ENCODE measurements around the gene EML4.

EML4 gene

DNA sequence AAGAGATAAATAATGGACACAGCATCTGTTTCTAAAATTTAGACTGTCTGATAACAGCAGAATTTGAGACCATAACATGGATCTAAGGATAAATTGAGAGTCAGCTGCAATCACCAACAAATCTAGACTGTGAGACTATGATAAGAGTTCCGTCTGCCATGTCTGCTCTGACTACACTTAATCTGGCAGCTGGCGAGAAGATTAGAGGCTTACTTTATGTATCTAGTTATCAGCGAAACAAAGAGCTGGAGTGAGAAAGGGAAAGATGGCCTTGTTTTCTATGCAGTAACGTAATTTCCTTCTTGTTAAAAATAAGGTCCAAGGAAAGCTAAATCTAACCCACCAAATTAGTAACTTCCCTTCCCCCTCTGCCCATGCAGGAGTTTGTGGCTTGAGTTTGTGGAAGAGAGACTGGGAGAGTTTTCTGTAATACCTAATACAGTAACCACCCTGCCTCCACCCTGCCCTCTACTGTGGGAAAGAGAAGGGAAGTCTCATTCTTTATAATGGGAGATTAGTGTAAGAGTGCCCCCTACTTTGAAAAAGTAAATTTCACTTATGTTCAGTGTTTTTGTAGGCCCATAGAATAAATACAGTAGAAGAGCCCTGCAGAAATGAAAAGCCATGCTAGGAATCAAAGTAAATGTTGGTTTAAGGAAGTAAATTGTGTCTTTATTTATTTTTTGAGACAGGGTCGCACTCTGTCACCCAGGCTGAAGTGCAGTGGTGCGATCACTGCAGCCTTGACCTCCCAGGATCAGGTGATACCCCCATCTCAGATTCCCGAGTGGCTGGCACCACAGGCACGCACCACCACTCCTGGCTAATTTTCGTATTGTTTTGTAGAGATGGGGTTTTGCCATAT lies 27.5 kb downstream of the EML4 start:
- DNase-seq = no peak

DNA sequence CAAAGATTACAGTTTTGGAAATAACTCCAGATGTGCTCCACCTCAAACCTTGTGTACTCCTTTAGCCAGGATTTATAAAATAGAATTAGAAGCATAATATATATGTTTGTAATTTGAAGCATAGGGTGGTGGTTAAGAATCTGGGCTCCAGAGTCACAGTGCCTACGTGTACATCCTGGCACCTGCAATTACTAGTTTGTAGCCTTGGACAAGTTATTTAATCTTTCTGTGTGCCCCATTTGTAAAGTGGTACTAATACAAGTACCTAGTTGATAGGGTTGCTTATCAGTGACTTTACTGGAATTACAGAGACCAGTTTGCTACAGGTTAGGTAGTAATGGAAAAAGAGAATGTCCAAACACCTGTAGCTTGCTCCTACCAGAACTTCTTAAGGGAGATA lies 28.6 kb downstream of the EML4 start:
- DNase-seq = no peak

DNA sequence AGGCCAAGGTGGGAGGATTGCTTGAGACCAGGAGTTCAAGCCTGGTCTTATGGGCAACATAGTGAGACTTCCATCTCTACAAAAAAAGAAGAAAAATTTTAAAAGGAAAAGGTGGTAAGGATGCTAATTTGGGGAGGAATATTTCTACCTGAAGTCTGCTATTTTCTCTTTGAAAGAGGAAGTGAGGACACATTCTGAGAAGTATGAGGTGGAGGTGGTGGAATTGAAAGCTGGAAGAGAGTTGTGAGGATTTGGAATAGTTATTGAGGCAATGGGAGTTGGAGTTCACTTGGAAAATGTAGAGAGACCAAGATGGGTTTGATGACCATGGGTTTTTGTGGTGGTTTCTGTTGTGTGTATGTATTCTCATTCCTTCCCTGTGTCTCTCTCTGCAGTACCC lies 29.3 kb downstream of the EML4 start:
- DNase-seq = no peak

DNA sequence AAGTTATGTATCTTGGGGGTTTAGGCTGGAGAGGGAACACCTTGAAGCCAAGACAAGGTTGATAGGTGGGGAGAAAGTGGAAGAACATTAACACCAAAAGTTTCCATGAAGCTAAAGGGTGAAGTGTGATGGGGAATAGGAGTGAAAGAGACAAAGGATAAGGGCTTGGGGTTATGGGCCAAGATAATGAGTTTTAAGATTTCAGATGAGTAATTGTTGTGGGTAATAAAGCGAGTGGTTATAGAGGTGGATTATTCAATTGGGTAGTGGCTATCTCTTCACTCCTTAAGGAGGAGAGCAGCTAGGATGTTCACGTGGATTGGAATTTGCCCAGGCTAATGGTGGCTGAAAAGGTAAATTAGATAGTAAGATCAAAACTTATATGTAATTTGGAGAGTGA lies 29.8 kb downstream of the EML4 start:
- no peak for DNase-seq

DNA sequence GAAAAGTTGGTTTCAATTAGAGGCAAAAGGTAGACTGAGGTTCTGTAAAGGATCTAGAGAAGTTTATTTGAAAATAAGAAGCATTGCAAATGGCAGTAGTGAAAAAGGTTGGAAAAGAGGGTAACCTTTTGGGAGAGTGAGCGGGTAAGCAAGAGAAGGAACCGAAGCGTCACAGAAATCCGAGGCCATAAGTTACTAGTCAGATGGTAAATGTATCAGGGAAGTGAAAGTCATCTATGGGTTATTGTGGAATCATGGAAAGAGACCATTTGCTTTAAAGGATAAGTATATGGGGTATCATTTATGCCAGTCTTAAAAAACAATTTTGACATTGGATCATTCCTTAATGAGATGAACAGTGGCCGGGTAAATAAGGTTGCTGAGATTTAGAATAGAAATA lies 30.5 kb downstream of the EML4 start:
- no peak for DNase-seq

DNA sequence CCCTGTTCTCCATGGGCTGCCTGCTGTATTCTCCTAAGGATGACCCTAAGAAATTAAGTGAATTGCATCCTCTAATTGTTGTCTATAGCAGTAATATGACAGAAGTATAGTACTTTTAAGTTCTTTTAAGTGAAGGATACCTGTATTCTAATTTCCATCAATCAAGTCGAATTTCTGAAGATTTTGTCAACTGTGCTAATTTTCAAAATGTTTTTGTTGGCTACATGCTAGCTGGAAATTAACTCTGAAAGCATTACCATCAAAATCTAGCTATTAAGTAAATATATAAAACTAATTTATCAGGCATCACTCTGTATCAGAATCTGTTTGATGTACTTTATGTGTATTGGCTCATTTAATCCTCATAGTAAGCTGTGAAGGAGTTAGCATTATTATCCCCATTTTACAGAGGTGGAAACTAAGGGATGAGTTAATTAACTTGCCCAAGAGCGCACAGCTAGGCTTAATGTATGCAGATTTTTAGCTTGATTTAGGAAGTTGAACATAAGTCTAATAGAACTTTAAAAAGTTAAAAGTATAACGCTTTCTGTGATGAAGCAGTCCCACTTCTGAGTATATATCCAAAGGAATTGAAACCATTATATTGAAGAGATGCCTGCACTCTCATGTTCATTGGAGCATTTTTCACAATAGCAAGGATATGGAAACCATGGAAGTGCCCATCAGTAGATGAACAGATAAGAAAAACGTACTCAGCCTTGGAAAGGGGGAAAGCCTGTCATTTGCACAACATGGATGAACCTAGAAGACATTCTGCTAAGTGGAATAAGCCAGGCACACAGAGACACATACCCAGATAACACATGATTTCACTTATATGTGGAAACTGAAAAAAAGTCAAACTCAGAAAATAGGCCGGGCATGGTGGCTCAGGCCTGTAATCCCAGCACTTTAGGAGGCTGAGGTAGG lies 32.0 kb downstream of the EML4 start:
- no peak for DNase-seq

DNA sequence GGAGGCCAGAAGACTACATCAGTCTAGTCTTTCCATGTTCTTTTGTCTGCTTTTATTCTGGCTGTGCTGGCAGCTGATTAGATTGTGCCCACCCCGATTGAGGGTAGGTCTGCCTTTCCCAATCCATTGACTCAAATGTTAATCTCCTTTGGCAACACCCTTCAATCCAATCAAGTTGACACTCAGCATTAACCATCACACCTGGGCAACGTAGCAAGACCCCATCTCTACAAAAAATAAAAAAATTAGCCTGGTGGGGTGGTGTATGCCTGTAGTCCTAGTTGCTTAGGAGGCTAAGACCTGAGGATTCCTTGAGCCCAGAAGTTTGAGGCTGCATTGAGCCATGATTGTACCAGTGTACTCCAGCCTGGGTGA lies 33.5 kb downstream of the EML4 start:
- DNase-seq = no peak

DNA sequence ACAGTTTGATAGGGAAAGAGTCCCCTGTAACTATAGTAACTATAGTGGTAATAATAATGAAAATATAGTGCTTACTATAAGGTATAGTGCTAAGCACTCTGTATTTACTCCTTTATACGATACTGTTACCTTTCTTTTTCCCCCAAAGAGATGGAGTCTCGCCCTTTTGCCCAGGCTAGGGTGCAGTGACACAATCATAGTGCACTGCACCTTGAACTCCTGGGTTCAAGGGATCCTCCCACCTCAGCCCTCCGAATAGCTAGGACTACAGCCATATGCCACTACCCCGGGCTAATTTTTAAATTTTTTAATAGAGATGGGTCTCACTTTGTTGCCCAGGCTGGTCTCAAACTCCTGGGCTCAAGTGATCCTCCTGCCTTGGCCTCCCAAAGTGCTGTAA lies 34.6 kb downstream of the EML4 start:
- no peak for DNase-seq

DNA sequence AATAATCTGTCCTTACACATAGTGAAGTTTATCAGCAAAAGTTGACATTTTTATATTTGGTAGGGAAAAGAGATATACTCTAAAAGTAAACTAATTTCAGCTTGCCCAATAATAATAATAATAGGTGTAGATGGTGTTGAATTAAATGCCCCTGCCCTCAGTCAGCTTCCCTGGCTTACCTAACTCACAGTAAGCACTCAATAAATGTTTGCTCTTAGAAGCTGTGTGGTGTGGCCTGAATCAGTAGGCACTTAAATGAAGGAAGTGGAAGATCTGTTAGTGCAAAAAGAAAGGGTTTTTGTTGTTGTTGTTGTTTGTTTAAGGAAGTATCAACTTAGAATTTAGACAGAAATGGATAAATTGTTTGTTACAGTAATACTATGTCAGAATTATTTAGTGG lies 36.2 kb downstream of the EML4 start:
- DNase-seq = no peak

DNA sequence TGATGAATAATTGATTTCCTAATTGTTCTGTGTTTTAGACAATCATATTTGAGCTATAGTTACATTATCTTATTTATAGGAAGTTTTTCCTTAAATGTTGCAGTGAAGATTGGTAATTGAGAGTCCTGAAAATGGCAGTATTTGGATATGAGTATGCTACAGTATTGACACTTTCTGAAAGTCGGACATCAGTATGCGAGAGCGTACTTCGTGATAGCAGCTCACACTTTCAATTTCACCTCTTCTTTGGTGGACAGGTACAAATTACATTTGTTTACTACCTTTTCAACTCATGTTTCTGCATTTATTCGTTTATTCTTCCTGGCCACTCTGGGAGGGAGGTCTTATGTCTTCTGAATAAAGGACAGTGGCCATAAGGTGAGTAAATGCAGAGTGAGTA lies 38.7 kb downstream of the EML4 start:
- DNase-seq = no peak

DNA sequence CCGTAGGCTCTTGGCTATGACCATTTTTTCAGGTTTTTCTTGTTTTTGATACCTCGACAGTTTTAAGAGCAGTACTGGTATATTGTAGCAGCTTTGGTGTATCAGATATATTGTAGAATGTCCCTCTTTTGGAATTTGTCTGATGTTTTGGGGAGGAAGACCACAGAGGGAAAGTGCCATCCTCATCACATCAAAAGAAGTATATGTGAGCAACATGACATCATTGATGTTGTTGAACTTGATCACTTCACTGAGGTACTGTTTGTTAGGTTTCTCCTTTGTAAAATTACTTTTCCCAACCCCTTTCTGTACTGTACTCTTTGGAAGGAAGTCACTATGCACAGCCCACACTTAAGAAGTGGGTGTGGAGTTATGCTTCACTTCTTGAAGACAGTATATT lies 41.0 kb downstream of the EML4 start:
- DNase-seq = no peak

DNA sequence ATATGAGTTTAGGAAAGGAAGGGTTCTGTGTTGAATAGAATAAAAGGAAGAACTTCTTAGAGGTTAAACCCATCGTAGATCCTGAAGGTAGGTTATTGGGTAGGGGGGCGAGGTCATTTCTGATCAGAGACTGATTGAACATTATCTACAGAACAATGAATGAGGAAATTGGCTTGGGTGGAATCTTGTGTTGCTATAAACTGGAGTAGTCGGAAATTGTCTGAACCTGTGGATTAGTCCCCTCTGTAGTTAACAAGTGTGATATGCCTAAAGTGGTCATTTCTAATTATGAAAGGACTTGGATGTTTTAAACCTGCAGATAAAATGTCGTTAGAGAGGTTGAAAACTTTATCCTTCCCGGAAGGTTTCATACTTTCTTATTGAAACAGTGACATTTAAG lies 42.1 kb downstream of the EML4 start:
- no peak for DNase-seq

DNA sequence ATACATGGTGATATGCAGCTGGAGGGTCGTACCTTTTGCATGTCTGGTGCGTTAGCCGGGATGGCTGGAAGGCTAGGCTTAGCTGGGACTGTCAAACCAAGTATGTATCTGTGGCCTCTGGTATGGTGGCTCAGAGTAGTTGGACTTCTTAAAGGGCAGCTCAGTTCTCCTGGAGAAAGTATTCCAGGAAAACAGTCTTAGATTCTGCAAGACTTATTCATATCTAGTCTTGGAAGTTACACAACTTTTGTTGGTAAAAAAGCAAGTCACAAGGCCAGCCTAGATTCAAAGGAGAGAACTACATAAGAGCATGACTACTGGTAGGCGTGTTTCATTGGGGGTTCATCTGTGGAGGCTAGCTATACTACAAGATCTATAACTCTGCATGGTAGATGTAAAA lies 45.5 kb downstream of the EML4 start:
- DNase-seq = no peak

DNA sequence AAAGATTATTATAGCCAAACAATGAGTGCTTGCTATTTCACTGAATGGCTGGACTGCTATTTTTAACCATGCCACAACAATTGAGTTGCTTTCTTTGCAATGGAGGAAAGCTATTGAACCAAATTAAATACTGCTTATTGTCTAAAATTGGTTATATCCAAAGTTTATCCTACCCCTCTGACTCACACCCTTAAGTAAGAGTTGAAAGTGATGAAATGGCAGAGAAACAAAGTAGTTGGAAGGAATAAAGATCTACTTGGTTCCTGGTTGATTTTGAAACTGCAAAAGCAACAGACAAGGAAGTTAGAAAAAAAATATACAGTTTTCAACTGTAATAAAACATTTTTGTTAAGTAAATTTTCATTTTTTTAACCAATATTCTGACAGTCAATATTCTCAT lies 47.5 kb downstream of the EML4 start:
- DNase-seq = no peak

DNA sequence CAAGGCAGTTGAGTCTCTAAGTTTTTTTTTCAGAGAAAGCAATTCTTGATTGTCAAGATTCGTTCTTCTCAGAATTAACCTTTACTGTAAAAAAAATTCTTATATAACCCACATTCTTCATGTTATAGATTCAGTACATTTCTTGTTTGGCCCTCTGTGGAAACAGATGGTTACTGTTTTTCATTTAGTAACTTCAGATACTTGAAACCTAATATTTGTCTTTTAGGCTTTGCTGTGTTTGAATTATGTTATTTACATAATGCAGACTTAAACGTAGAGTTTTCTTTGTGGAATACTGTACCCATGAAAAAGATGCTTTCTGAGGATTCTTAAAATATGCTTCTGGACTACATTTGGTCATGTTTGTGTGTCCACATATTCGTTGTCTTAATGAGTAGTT lies 48.2 kb downstream of the EML4 start:
- DNase-seq = no peak

DNA sequence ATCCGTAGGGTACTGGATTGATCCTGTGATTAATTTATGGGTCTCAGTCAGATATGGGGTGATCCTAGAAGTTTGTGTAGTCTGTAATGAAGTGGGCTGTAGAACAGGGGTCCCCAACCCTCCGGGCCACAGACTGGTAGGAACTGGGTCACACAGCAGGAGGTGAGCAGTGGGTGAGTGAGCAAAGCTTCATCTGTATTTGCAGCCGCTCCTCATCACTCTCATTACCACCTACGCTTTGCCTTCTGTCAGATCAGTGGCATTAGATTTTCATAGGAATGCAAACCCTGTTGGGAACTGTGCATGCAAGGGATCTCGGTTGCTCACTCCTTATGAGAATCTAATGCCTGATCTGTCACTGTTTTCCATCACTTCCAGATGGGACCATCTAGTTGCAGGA lies 48.8 kb downstream of the EML4 start:
- no peak for DNase-seq

DNA sequence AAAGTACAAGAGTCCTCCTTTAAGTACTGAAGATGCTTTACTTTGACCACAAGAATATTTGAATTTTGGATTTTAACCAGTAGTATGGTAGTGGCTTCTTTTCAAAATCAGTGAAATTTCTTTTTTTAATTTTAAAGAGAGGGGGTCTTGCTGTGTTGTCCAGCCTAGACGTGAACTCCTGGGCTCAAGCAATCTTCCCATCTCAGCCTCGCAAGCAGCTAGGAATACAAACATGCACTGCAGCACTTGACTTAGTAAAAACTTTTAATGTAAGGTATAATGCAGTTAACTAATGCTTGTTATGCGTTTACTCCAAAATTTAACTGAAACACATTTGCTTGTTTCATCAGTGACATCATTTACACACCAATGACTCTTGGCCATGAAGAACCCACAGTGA lies 49.6 kb downstream of the EML4 start:
- DNase-seq = no peak

DNA sequence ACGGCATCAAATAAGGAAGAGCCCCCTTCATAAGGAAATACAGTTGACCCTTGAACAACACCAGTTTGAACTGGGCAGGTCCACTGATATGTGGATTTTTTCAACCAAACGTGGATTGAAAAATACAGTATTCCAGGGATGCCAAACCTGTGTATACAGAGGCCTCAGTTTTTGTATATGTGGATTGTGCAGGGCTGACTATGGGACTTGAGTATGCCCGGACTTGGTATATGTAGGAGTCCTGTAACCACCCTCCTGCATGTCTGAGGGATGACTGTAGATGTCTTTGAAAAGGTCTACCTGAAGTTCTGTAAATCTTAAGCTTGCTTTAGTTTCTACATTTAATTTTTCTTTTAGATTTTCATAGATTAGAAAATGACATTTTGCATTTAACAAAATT lies 50.0 kb downstream of the EML4 start:
- no peak for DNase-seq

DNA sequence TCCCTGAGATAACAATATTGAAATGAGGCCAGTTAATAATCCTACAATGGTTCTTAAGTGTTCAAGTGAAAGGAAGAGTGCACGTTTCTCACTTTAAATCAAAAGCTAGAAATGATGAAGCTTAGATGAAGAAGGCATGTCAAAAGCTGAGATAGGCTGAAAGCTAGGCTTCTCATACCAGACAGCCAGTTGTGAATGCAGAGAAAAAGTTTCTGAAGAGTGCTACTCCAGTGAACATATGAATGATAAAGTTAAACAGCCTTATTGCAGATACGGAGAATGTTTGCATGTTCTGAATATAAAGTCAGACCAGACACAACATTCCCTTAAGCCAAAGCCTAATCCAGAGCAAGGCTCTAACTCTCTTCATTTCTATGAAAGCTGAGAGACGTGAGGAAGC lies 51.4 kb downstream of the EML4 start:
- DNase-seq = no peak

DNA sequence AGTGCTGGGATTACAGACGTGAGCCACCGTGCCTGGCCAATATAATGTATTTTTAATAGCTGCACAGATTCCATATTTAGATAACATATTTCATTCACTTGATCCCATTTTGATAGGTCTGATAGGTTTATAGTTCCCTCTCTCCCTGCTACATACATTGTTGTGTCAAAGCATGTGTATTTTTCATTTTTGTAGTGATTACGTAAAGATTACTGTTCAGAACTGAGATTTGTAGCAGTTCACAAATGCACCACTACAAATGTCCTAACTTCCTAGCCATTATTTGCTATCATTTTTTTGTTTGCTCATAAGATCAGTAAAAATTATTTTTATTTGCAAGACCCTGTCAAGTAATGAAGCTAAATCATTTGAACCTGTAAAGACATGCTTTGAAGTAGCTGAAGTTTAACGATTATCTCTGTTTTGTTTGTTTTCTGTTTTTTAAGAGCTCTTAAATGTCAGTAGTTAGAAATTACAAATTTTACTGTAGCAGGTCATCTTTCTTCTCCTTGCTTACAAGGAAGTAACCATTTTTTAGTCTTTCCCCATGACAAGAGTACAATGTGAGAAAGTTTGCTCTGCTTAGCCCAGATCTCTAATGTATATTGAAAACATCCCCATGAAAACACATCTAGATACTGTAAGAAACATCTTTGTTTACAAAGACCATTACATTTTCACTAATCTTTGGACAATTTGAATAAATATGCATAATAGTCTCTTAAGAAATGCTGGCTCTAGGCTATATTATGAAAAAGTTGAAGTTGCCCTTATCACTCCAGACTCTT lies 54.1 kb downstream of the EML4 start:
- DNase-seq = no peak

DNA sequence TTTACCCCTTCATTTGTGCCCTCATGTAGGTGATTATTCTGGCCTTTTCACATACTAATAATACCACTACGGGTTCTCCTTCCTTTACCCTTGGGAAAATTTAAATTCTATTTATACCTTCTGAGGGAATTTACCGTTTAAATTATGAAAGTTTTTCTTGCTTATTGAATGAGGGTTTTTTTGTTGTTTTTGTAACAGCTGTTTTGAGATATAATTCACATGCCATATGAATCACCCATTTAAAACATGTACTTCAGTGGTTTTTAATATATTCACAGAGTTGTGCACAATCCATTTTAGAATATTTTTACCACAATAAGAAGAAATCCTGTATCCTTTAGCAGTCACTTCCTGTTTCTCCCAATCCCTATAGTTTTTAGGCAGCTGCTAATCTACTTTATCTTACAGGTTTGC lies 54.7 kb downstream of the EML4 start:
- DNase-seq = no peak

DNA sequence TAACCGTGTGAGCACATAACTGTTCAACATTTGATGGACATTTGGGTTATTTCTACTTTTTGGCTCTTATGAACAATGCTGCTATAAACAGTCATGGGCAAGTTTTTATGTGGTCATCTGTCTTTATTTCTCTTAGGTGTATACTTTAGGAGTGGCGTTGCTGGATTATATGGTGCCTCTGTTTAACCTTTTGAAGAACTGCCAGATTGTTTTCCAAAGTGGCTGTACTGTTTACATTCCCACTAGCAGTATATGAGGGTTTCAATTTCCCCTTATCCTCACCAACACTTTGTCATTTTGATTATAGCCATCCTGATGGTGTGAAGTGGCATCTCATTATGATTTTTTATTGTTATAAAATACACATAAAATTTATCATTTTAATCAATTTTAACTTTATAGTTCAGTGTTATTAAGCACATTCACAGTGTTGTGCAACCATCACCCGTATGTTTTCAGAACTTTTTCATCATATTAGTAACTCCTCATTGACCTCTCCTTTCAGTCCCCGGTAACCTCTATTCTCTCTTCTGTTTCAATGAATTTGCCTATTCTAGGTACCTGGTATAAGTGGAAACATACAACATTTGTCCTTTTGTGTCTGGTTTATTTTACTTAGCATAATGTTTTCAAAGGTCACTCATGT lies 55.4 kb downstream of the EML4 start:
- DNase-seq = no peak

DNA sequence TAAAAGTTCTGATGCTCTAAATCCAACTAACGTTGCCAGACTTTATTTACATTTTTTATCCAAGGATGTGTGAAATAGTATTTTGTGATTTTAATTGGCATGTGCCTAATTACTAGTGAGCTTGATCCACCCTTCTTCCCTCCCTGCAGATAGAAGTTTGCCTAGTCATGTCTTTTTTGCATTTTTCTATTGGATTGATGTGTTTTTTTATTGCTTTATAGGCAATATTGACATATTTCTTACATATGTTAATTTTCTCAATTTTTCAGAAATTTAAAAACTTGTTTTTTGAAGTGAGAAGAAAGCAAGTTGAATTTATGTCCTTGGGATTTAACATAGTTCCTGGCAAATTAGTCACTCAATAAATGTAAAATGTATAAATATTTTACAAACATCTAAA lies 56.4 kb downstream of the EML4 start:
- no peak for DNase-seq
